H1 (cell line): ENCODE measurements around the gene S1PR2. TPM values are rescaled to one million over a fixed set of nuclear protein-coding genes. Genes with fewer than 3 reads are reported as not detected.

Experiments
- BACH1 ChIP-seq: IDR thresholded peaks from 2 replicates; pipeline ENCODE4 v1.6.1; 2012; ENCODE audit warnings: low read length, improper control_type of control experiment
- CTBP2 ChIP-seq: IDR thresholded peaks from 2 replicates; pipeline ENCODE4 v1.7.0; 2011; ENCODE audit warnings: borderline replicate concordance, mild to moderate bottlenecking, moderate library complexity, mixed read lengths, low read length; ENCODE audit not compliant: insufficient read depth, insufficient read length
- POLR2A ChIP-seq, 2 experiments: IDR thresholded peaks; 1 replicate in 1 of 2; 2 replicates in 1 of 2; pipeline ENCODE4 v1.6.1; 2011; ENCODE audit warnings: low read depth in 2 of 2, low read length in 2 of 2, mild to moderate bottlenecking in 2 of 2; ENCODE audit errors: control extremely low read depth in 1 of 2
- POU5F1 ChIP-seq: IDR thresholded peaks from 2 replicates; pipeline ENCODE4 v1.6.1; 2011; ENCODE audit warnings: low read depth, mild to moderate bottlenecking, low read length, moderate library complexity
- RAD21 ChIP-seq, 2 experiments: IDR thresholded peaks in 1 of 2; conservative IDR thresholded peaks in 1 of 2; 2 replicates each; pipeline ENCODE4 v1.6.1; 2011; ENCODE audit warnings: low read depth in 2 of 2, low read length in 2 of 2, improper control_type of control experiment in 1 of 2, inconsistent platforms in 1 of 2, mild to moderate bottlenecking in 1 of 2, moderate library complexity in 1 of 2
- polyA plus RNA-seq, 7 experiments: library from polyadenylated mRNA; depleted of rRNA in 3 of 7; stranded (reverse) in 5 of 7; unstranded in 2 of 7; fragments of >200 nt in 5 of 7; fragments of 200-250 nt in 2 of 7; gene quantifications; 1 replicate in 5 of 7; 2 replicates in 1 of 7; 4 replicates in 1 of 7; pipeline versions ENCODE4 v1.2.1 to v1.2.3, GENCODE V29; 2011 to 2013; ENCODE audit warnings: missing spikeins in 2 of 7, mixed read lengths in 2 of 7
- total RNA-seq: library from RNA; stranded (reverse); fragmentation: NEBNext Ultra II Directional; extraction: Animal tissue kit (Norgen Biotek cat#: 25700); gene quantifications from 2 replicates; pipeline ENCODE4 v1.2.1, GENCODE V29; 2021

S1PR2 gene
- total and polyA plus RNA-seq, 2 of the 8 experiments (the other 6 are each of a cell fraction or from before 2014, with no cell fraction given): 17.5 to 19.4 TPM

GRCh38 chr19:10222201-10222890 is 8.8 kb downstream of the S1PR2 start (continued):
- TF ChIP-seq BACH1: no peak
- no peak for TF ChIP-seq CTBP2
- TF ChIP-seq POLR2A (IDR thresholded peaks at IDR 0.05; ENCODE audit: control extremely low read depth in 1 of 2, low read depth in 2 of 2, low read length in 2 of 2): no peak
- TF ChIP-seq RAD21 (IDR thresholded peaks at IDR 0.05 in 1 of 2, conservative IDR thresholded peaks at IDR 0.05 in 1 of 2; ENCODE audit: low read depth in 2 of 2, low read length in 2 of 2): no peak
- no peak for TF ChIP-seq POU5F1
